Tibial artery (tissue), 4 donors: ENCODE results near the gene MYOCD.

Experiments
- DNase-seq, 2 donors: peaks; one replicate each; pipeline ENCODE4 v3.0.0-alpha.2; 2019
- H3K27ac ChIP-seq, 2 donors: fragments of 200-600 bp; sonication (generic) in 1 of 2; 1 replicate in 1 of 2; 2 replicates in 1 of 2; pipeline ENCODE4 v1.5.1; 2018 to 2019; ENCODE audit warnings: mild to moderate bottlenecking in 1 of 2
- H3K27me3 ChIP-seq, 2 donors: fragments of 200-600 bp; sonication (generic) in 1 of 2; one replicate each; pipeline versions ENCODE4 v1.5.1 to v1.6.0; 2016 to 2019
- H3K36me3 ChIP-seq, 3 donors: fragments of 200-600 bp; sonication (generic) in 2 of 3; one replicate each; pipeline ENCODE4 v1.5.1; 2016 to 2019; ENCODE audit warnings: mild to moderate bottlenecking in 2 of 3
- H3K4me1 ChIP-seq, 4 donors: fragments of 200-600 bp; sonication (generic) in 2 of 4; 1 replicate in 3 of 4; 2 replicates in 1 of 4; pipeline ENCODE4 v1.5.1; 2016 to 2019
- H3K4me3 ChIP-seq, 2 donors: fragments of 200-600 bp; sonication (generic) in 1 of 2; 1 replicate in 1 of 2; 2 replicates in 1 of 2; pipeline ENCODE4 v1.5.1; 2018 to 2019; ENCODE audit warnings: mild to moderate bottlenecking in 2 of 2
- H3K9me3 ChIP-seq, 3 donors: fragments of 200-600 bp; sonication (generic) in 1 of 3; one replicate each; pipeline ENCODE4 v1.5.1; 2016 to 2019
- intact Hi-C: fragments of 100-400 bp; cut with DNase I; formaldehyde crosslinking; loops from one replicate; pipeline ENCODE4 v1.15.0; 2023; ENCODE audit warnings: low total_unique reads
- TF ChIP-seq, protein P1 (sequence below), 2 experiments: fragments of 200-600 bp in 1 of 2; fragments of 450-650 bp in 1 of 2; IDR thresholded peaks; one replicate each; pipeline ENCODE4 v1.5.1; 2017 to 2019; ENCODE audit warnings: antibody characterized with exemption in 2 of 2, mild to moderate bottlenecking in 1 of 2, moderate library complexity in 1 of 2

Gene MYOCD

GRCh38 chr17:12744298-12744697 is 78.6 kb downstream of the MYOCD start:
- Histone ChIP-seq H3K4me1 (peaks cover 0 to 22% (median 10%) of the 10 kb centered on the region in 4 donors), H3K4me3 (no peak overlapping the region), H3K36me3 (peaks cover 31 to 49% (median 37%) of the 10 kb centered on the region in 3 donors), H3K27me3 (no peaks in the 10 kb centered on the region), H3K27ac (peak overlapping the region in 1 of 2 donors; percentile 5), H3K9me3 (no peaks in the 10 kb centered on the region)
- no peak for DNase-seq
- TF ChIP-seq, protein P1, sequence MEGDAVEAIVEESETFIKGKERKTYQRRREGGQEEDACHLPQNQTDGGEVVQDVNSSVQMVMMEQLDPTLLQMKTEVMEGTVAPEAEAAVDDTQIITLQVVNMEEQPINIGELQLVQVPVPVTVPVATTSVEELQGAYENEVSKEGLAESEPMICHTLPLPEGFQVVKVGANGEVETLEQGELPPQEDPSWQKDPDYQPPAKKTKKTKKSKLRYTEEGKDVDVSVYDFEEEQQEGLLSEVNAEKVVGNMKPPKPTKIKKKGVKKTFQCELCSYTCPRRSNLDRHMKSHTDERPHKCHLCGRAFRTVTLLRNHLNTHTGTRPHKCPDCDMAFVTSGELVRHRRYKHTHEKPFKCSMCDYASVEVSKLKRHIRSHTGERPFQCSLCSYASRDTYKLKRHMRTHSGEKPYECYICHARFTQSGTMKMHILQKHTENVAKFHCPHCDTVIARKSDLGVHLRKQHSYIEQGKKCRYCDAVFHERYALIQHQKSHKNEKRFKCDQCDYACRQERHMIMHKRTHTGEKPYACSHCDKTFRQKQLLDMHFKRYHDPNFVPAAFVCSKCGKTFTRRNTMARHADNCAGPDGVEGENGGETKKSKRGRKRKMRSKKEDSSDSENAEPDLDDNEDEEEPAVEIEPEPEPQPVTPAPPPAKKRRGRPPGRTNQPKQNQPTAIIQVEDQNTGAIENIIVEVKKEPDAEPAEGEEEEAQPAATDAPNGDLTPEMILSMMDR (IDR thresholded peaks at IDR 0.05): no peak
- intact Hi-C loops: loop anchor here (5.0 kb wide), 2 partner anchors 492 to 562 kb away; no protein-coding TSS in a partner anchor

DNA sequence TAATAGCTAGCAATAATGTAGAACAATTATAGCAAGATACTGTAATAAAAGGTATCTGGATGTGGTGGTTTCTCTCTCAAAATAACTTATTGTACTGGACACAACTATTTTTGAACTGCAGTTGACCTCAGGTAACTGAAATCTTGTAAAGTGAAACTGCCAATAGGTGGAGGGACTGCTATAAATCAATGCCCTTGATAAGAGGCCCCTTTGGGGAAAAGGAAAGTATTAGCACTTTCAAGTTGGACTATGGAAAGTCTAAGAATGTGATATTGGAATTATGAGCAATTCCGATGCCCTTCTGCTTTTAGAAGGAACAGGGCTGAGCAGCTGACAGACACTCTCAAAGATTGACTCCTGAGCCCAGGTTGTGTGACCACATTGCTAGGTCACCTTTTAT is 79.1 kb downstream of the MYOCD start:
- H3K27me3 ChIP-seq: no peaks in the 10 kb centered on the region
- no peak for DNase-seq
- H3K9me3 ChIP-seq: no peaks in the 10 kb centered on the region
- H3K4me1 ChIP-seq: peaks cover 0 to 22% (median 10%) of the 10 kb centered on the region in 4 donors
- peak overlapping the region in 1 of 2 donors; percentile 5 for H3K27ac ChIP-seq
- peaks cover 27 to 46% (median 32%) of the 10 kb centered on the region in 3 donors for H3K36me3 ChIP-seq
- H3K4me3 ChIP-seq: no peak overlapping the region
- TF ChIP-seq, protein P1 (IDR thresholded peaks at IDR 0.05): no peak
- intact Hi-C loops: loop anchor here (5.0 kb wide), 2 partner anchors 492 to 562 kb away; no protein-coding TSS in a partner anchor

DNA sequence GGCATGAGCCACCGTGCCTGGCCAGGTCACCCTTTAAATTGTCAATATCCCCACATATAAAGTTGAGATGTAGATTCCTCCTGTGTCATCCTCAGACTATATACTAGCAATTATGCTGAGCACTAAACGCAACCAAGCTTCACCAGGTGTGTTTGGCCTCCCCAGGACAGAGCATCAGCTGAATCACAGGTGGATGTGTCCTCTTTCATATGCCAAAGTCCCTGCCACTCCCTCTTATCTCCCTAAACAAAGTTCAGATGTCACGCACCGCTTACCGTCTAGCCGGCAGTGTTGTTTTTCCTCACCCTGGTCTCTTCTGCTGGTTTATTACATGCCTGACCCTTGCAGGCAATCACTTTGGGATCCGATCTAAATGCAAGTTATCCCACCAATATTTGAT is 79.8 kb downstream of the MYOCD start:
- Histone ChIP-seq H3K27me3 (no peaks in the 10 kb centered on the region), H3K27ac (no peak overlapping the region), H3K9me3 (no peaks in the 10 kb centered on the region), H3K4me1 (peaks cover 0 to 22% (median 10%) of the 10 kb centered on the region in 4 donors), H3K36me3 (peaks cover 27 to 46% (median 27%) of the 10 kb centered on the region in 3 donors), H3K4me3 (no peak overlapping the region)
- TF ChIP-seq, protein P1 (IDR thresholded peaks at IDR 0.05): no peak
- intact Hi-C loops: no loop called here
- no peak for DNase-seq

DNA sequence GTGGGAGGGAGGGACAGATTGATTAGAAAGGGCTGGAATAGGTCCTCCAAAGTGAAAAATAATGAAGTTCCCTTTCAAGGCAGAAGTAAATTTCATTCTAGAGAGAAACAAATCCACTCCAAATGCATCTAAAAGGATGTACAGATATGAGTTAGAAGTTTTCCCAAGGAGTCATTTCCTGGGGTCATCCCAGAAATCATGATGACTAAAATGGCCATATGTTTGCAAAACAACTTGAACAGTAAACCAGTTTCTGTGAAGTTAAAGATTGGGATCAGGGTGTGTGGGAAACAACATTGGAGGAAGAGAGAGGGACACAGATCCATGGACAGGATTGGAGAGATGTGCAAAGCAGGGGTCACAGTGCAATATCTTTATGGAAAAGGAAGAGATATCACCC is 91.1 kb downstream of the MYOCD start:
- Histone ChIP-seq H3K4me3 (no peak overlapping the region), H3K9me3 (no peaks in the 10 kb centered on the region), H3K27me3 (no peaks in the 10 kb centered on the region), H3K36me3 (peaks cover 63 to 84% (median 71%) of the 10 kb centered on the region in 3 donors), H3K27ac (no peak overlapping the region), H3K4me1 (no peaks in the 10 kb centered on the region)
- no peak for DNase-seq
- intact Hi-C loops: no loop called here
- TF ChIP-seq, protein P1 (IDR thresholded peaks at IDR 0.05): no peak

DNA sequence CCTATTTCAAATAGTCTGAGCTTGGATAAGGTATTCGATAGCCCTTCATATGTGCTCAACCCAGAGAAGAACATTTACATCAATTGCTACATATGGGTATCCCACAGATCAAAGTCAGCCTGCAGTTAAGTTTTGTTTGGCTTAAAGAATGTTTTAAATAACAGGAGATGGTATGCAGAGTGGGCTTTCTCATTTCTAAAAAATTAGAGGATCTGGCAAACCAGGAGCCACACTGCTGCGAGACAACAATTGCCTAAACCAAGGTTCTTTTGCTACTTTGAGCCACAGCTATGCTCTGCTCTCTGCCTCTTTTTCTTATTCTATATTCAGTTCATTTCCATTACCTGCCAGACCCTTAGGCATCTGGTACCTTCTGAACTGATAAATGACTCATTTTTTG is 93.4 kb downstream of the MYOCD start:
- TF ChIP-seq, protein P1 (IDR thresholded peaks at IDR 0.05): no peak
- Histone ChIP-seq H3K9me3 (no peaks in the 10 kb centered on the region), H3K36me3 (peaks cover 64 to 74% (median 70%) of the 10 kb centered on the region in 3 donors), H3K27ac (no peak overlapping the region), H3K4me1 (no peaks in the 10 kb centered on the region), H3K27me3 (no peaks in the 10 kb centered on the region), H3K4me3 (no peak overlapping the region)
- intact Hi-C loops: no loop called here
- DNase-seq: no peak

DNA sequence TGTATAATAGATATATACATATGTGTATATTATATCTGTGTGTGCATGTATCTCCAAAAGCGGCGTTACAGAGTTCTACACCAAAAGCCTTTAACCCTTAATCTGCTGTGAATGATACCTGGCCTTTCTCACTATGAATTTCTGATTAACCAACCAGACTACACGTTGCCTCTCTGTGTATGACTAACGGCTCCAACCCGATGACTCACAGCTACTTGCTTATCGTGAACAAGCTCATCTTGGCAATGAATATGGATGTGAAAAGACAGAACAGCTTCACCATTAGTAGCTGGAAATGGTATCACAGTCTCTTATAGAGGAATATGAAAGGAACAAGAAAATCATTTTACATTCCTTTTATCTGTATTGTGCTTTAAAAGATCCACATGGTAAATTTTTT is 99.9 kb downstream of the MYOCD start:
- H3K36me3 ChIP-seq: peaks cover 26 to 35% (median 32%) of the 10 kb centered on the region in 3 donors
- no peaks in the 10 kb centered on the region for H3K4me1 ChIP-seq
- peak in 1 of 2 donors; percentile 46 for DNase-seq
- intact Hi-C loops: no loop called here
- H3K9me3 ChIP-seq: no peaks in the 10 kb centered on the region
- H3K4me3 ChIP-seq: no peak overlapping the region
- H3K27ac ChIP-seq: no peak overlapping the region
- no peaks in the 10 kb centered on the region for H3K27me3 ChIP-seq
- TF ChIP-seq, protein P1 (IDR thresholded peaks at IDR 0.05): no peak
